IMR-90 (cell line): ENCODE results near the gene MAGI2. TPM values are rescaled to one million over a fixed set of nuclear protein-coding genes. Genes with fewer than 3 reads are reported as not detected.

Experiments used
- ATAC-seq: fragments of 200-7000 bp; cut with Tn5 transposase; 2 replicates; pipeline ENCODE4 v1.9.1; 2020; ENCODE audit warnings: low read depth, mild to moderate bottlenecking, moderate library complexity
- BruUV-seq: library from RNA; stranded (reverse); fragments of 400-500 nt; replicated peaks from 2 replicates; lab custom pipeline; 2021; lab: Mats Ljungman, UMichigan
- CTCF ChIA-PET: fragments of 300-600 bp; formaldehyde crosslinking; extraction: SDS; loops from one replicate; lab custom pipeline; 2021; ENCODE audit warnings: antibody characterized with exemption; lab: Yijun Ruan, JAX
- POLR2A ChIA-PET: fragments of 300-600 bp; sonication (Branson Sonifier 250); formaldehyde crosslinking; loops from one replicate; lab custom pipeline; 2022; ENCODE audit warnings: antibody characterized with exemption; ENCODE audit not compliant: unreplicated experiment; lab: Charles Lee
- DNase-seq: peaks from one replicate; pipeline ENCODE4 v3.0.0; 2013
- H2AFZ ChIP-seq: replicated peaks from 2 replicates; pipeline ENCODE3; 2013; ENCODE audit warnings: low read length, mild to moderate bottlenecking; ENCODE audit not compliant: poor library complexity
- H2AK5ac ChIP-seq: 2 replicates; pipeline ENCODE4 v1.6.1; 2013; ENCODE audit warnings: low read depth, low read length, inconsistent platforms
- H2AK9ac ChIP-seq: replicated peaks from 2 replicates; pipeline ENCODE3; 2013; ENCODE audit warnings: mild to moderate bottlenecking, low read depth, low read length, moderate library complexity; ENCODE audit not compliant: poor library complexity
- H2BK120ac ChIP-seq: 2 replicates; pipeline ENCODE4 v1.6.1; 2013; ENCODE audit warnings: low read depth, low read length, inconsistent platforms
- H2BK15ac ChIP-seq: 3 replicates; pipeline ENCODE4 v1.6.1; 2013; ENCODE audit warnings: low read depth, low read length, inconsistent platforms
- H2BK20ac ChIP-seq: 2 replicates; pipeline ENCODE4 v1.6.1; 2013; ENCODE audit warnings: low read depth, mild to moderate bottlenecking, inconsistent platforms, low read length, moderate library complexity
- H2BK5ac ChIP-seq: 2 replicates; pipeline ENCODE4 v1.6.1; 2013; ENCODE audit warnings: mild to moderate bottlenecking, low read depth, low read length, inconsistent platforms; ENCODE audit not compliant: poor library complexity, severe bottlenecking
- H3K14ac ChIP-seq: replicated peaks from 2 replicates; pipeline ENCODE4 v1.6.1; 2013; ENCODE audit warnings: low read depth, low read length, inconsistent platforms
- H3K18ac ChIP-seq: 2 replicates; pipeline ENCODE4 v1.6.1; 2013; ENCODE audit warnings: low read depth, low read length, control low read depth
- H3K23ac ChIP-seq: 2 replicates; pipeline ENCODE4 v1.6.1; 2013; ENCODE audit warnings: low read depth, low read length, inconsistent platforms
- H3K27ac ChIP-seq: 2 replicates; pipeline ENCODE4 v1.5.1; 2013; ENCODE audit warnings: mild to moderate bottlenecking, control low read depth, low read length; ENCODE audit not compliant: insufficient read depth
- H3K27me3 ChIP-seq: 2 replicates; pipeline ENCODE4 v1.6.1; 2013; ENCODE audit warnings: low read length; ENCODE audit not compliant: control insufficient read depth, insufficient read depth
- H3K36me3 ChIP-seq: 2 replicates; pipeline ENCODE4 v1.6.1; 2013; ENCODE audit warnings: low read length, mixed read lengths; ENCODE audit not compliant: control insufficient read depth, insufficient read depth
- H3K4ac ChIP-seq: 2 replicates; pipeline ENCODE4 v1.6.1; 2013; ENCODE audit warnings: low read depth, low read length, inconsistent platforms
- H3K4me1 ChIP-seq: 2 replicates; pipeline ENCODE4 v1.6.1; 2013; ENCODE audit warnings: low read length, mixed read lengths; ENCODE audit not compliant: control insufficient read depth, insufficient read depth
- H3K4me2 ChIP-seq: 2 replicates; pipeline ENCODE4 v1.6.1; 2013; ENCODE audit warnings: low read depth, mild to moderate bottlenecking, control low read depth, low read length, moderate library complexity
- H3K4me3 ChIP-seq: 2 replicates; pipeline ENCODE4 v1.5.1; 2013; ENCODE audit warnings: low read depth, mild to moderate bottlenecking, control low read depth, low read length, moderate library complexity; ENCODE audit not compliant: insufficient read depth
- H3K56ac ChIP-seq: 2 replicates; pipeline ENCODE4 v1.6.1; 2013; ENCODE audit warnings: low read length, inconsistent platforms; ENCODE audit not compliant: insufficient read depth; ENCODE audit errors: extremely low read depth
- H3K79me1 ChIP-seq, 2 experiments: 2 replicates each; pipeline ENCODE4 v1.6.1; 2013; ENCODE audit warnings: low read length in 2 of 2, inconsistent platforms in 1 of 2, low read depth in 1 of 2
- H3K9ac ChIP-seq: 2 replicates; pipeline ENCODE4 v1.6.1; 2013; ENCODE audit warnings: low read depth, low read length, control low read depth
- H3K9me1 ChIP-seq: 2 replicates; pipeline ENCODE4 v1.6.1; 2013; ENCODE audit warnings: low read length, inconsistent platforms; ENCODE audit not compliant: insufficient read depth
- H3K9me3 ChIP-seq: 2 replicates; pipeline ENCODE4 v1.6.1; 2013; ENCODE audit warnings: low read length; ENCODE audit not compliant: control insufficient read depth, insufficient read depth
- H4K20me1 ChIP-seq: 2 replicates; pipeline ENCODE4 v1.6.1; 2013; ENCODE audit warnings: low read length, inconsistent platforms; ENCODE audit not compliant: insufficient read depth
- H4K5ac ChIP-seq: 2 replicates; pipeline ENCODE4 v1.6.1; 2013; ENCODE audit warnings: mild to moderate bottlenecking, low read depth, low read length, control low read depth
- H4K8ac ChIP-seq, 2 experiments: 2 replicates each; pipeline ENCODE4 v1.6.1; 2013; ENCODE audit warnings: low read depth in 2 of 2, low read length in 2 of 2, control low read depth in 1 of 2, inconsistent platforms in 1 of 2
- H4K91ac ChIP-seq: 2 replicates; pipeline ENCODE4 v1.6.1; 2013; ENCODE audit warnings: low read depth, low read length, inconsistent platforms; ENCODE audit not compliant: insufficient read depth
- MAFK ChIP-seq: IDR thresholded peaks from 2 replicates; pipeline ENCODE4 v1.6.1; 2012; ENCODE audit warnings: low read depth, low read length, improper control_type of control experiment
- USF2 ChIP-seq: fragments of 150-350 bp; IDR thresholded peaks from 2 replicates; pipeline ENCODE4 v1.6.1; 2017; ENCODE audit warnings: mild to moderate bottlenecking, antibody characterized with exemption, low read length, low read depth
- WGBS, 2 experiments: methylation state at CpG; one replicate each; pipeline versions ENCODE4 v1.1.5 to v1.1.7; 2013; ENCODE audit warnings: missing lambda C conversion rate in 2 of 2; ENCODE audit not compliant: insufficient read length in 1 of 2; ENCODE audit errors: extremely low coverage in 2 of 2; 5-methylcytosine and 5-hydroxymethylcytosine counted together
- dilution Hi-C: fragments of 300-500 bp; cut with HindIII; formaldehyde crosslinking; loops from one replicate; pipeline ENCODE4 v1.14.3; 2018; ENCODE audit warnings: low sequenced_read_pairs; ENCODE audit not compliant: unreplicated experiment
- in situ Hi-C: fragments of 300-500 bp; cut with MboI; formaldehyde crosslinking; loops from 3 replicates; pipeline ENCODE4 v1.14.3; 2019; ENCODE audit warnings: low sequenced_read_pairs, inconsistent platforms, mixed read lengths
- intact Hi-C: fragments of 100-400 bp; cut with micrococcal nuclease; formaldehyde crosslinking; loops from 2 replicates; pipeline ENCODE4 v1.10.0; 2022
- polyA plus RNA-seq, 3 experiments: library from polyadenylated mRNA; depleted of rRNA; stranded (reverse); fragments of >200 nt; gene quantifications; 2 replicates each; pipeline ENCODE4 v1.2.3, GENCODE V29; 2012; ENCODE audit warnings: low replicate concordance in 1 of 3
- total RNA-seq: library from RNA; depleted of rRNA; stranded (reverse); fragments of >200 nt; gene quantifications from 2 replicates; pipeline ENCODE4 v1.2.3, GENCODE V29; 2012

The MAGI2 gene
- total and polyA plus RNA-seq, 2 of the 4 experiments (the other 2 are of a cell fraction): 2.5 to 17.9 TPM

GRCh38 chr7:78433421-78433820 is 1020.0 kb downstream of the MAGI2 start:
- Histone ChIP-seq H3K56ac (no peak overlapping the region), H3K4me2 (no peak overlapping the region), H3K4ac (no peak overlapping the region), H3K36me3 (no peaks in the 10 kb centered on the region), H3K23ac (no peak overlapping the region), H3K27ac (no peak overlapping the region), H3K9me3 (no peaks in the 10 kb centered on the region), H4K91ac (no peak overlapping the region), H3K79me1 (no peaks in the 10 kb centered on the region), H4K5ac (no peak overlapping the region), H2BK120ac (no peak overlapping the region), H3K4me3 (no peak overlapping the region), H3K9ac (no peak overlapping the region), H3K9me1 (peaks cover 10% of the 10 kb centered on the region), H2AK9ac (no peak overlapping the region), H2AFZ (no peak overlapping the region), H4K8ac (no peak overlapping the region), H3K18ac (no peak overlapping the region), H2AK5ac (no peak overlapping the region), H3K4me1 (peaks cover 9% of the 10 kb centered on the region), H4K20me1 (no peaks in the 10 kb centered on the region), H2BK15ac (no peak overlapping the region), H2BK5ac (no peak overlapping the region), H3K14ac (no peak overlapping the region), H2BK20ac (no peak overlapping the region), H3K27me3 (no peaks in the 10 kb centered on the region)
- no peak for ATAC-seq
- CTCF ChIA-PET: no interaction called here
- dilution Hi-C loops (no loop called here), in situ Hi-C loops (no loop called here), intact Hi-C loops (no loop called here)
- no peak for TF ChIP-seq USF2
- TF ChIP-seq MAFK: no peak
- no peak for DNase-seq
- POLR2A ChIA-PET: no interaction called here
- BruUV-seq: no TSS peak
- 100% methylated on average over 2 of the region's 3 CpGs; no CpG with 5 or more reads in 1 of the 2 experiments for WGBS, 2 experiments
